ENCODE measurements around the gene RAP1GAP.
"Not testable (repeated sequence)": the region's sequence is repeated elsewhere in the genome, so short reads cannot be mapped to it uniquely, and the experiment has no call there.

The RAP1GAP gene

DNA sequence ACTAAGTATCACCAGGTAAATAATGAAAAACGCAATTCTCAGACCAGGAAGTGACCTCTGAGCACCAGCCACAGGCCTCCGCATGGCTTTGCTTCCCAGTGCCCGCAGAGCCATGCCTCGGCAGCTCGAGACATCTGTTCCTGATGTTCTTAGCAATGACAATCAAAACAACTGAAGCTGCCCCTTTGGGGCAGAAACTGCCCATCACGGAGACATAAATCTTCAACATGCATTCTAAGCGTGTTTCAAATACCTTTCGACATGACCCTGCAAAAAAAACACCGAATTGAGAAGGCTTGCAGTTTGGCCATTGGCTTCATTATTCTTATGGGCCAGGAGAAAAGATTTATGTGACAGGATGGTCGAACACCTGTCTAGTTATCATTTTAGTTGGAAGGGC, 5.8 kb upstream of the RAP1GAP start:
- ATAC-seq: no peak

GRCh38 chr1:21673853-21674252, 4.7 kb upstream of the RAP1GAP start:
- ATAC-seq: not testable (repeated sequence)

GRCh38 chr1:21673277-21673780, 4.2 kb upstream of the RAP1GAP start:
- ATAC-seq: no peak

DNA sequence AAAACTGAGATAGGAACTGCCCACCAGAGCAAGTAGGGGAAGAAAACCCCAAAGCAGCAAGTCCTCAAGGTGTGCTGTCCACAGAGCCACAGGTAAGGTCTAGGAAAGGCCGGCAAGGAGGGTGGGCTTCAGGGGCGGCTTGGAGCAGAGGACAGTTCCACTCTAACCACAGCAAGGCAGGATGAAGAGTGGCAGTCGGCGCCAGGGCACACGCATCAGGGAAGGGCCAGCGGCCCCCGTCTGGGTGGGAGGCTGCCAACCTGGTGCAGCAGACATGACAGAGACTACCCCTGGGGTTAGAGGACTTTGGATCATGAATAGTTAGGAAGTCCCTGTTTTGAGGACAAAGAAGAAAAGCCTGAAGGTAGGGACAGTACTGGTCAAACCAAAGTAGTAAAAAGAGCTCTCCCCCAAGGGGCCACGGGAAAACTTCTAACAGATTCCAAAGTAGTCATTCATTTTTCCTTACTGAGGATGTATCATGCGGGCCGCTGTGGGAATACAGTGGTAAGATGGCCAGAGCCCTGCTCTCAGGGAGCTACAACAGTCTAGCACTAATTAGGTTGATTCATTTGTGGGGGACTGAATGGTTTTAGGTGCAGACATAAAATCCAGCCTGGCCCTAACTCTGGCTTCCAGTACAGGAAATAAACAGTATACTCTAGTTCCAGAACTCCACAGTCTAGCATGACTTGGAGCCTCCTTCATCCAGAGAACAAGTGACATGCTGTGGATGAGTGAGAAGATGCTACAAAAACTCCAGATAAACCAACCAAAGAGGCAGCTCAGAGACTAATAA, 3.5 kb upstream of the RAP1GAP start:
- ATAC-seq: no peak

DNA sequence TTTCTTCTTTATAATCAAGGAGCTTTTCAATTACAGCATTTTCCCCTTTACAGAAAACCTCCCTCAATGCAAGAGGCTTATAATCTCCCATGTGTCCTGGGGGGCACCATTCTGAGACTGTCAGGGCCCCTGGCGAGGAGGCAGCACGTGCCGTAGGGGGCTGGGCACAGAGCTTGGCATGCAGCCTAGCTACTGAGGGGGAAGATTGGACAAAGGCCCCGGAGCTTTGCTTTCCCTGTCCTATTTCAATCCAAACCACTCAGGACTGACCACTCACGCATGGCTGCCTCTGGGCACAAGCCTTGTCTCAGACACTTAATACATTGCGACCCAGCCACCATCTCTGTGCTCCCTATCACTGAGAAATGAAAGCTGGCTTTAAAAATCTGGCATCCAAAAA, 2.8 kb upstream of the RAP1GAP start:
- no peak for ATAC-seq

DNA sequence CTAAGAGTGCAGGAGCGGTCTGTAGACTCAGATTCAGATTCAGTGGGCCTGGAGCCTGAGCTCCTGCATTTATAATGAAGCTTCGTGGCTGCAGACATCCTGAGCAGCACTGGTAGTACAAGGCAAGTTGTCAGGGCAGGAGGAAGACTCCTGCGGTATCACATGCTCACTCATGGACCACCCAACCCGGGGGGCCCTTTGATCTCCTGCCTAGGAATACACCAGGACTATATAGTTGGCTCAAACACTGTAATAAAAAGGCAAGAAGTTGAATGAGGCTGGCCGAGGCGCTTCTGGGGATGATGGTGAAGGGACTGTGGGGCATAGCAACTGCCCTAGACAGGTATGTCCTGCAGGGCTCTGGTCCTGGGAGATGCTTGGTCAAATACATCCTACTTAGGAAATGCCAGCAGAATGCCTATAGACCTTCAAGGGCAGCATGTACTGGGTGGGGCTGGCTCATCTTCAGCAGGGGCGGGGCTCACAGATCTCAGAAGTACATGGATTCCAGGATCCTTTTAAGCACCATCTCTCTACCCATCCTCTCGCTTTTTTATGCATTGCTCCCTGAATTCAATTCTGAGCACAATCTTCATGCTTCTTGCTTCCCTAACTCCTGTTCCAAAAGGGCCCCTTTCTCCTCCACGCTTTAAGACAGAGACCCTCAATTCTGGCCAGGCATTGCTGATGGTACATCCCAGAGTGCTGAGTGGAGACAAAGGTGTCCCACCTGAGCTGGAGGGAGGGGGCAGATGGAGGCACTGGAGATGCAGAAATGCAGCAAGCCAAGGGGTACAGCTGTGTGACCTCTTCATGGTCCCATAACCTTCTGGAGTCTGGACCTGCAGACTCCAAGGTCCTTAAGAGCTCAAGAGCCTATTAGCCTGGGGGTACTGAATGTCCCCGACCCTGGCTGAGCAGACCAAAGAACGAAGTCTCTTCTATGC, 2.1 kb upstream of the RAP1GAP start:
- ATAC-seq: no peak

DNA sequence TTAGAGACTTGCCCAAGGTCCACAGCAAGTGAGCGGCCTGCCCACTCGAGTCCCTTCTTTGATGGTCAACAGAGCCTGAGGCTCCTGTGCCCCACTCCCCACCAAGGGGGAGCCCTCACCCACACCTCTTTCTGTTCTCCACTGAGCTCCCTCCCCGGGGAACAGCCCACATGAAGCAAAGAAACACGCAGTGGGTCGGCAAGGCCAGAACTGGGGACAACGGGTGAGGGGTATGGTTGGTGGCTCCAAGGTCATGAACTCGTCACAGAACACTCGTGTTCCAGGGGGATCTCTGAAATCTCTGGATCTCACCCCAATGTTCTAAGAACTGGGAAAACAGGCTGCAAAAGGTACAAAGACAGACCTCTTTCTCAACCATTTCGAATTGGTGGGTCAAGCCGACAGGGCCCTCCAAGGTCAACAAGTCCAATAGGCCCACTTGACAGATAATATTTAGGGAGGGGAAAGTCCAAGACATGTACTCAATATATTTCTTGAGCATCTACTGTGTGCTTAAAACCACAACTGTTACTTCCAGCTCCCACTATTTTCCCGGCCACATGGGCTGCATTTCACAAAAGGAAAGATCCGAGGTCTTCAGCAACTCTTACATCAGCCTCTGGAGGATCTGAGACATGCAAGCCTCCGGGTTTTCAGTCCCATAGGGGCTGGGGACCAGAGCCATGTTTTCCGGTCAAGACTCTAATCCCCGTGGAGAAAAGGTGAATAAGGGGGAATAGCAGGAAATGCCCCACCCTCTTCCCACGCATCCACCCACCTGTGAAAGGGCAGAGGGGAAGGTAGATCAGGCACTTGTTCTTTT, 1.1 kb upstream of the RAP1GAP start:
- ATAC-seq: no peak

- no peak for ATAC-seq
Observed at GRCh38 chr1:21668951-21669257, 253 bp downstream of the RAP1GAP start.

DNA sequence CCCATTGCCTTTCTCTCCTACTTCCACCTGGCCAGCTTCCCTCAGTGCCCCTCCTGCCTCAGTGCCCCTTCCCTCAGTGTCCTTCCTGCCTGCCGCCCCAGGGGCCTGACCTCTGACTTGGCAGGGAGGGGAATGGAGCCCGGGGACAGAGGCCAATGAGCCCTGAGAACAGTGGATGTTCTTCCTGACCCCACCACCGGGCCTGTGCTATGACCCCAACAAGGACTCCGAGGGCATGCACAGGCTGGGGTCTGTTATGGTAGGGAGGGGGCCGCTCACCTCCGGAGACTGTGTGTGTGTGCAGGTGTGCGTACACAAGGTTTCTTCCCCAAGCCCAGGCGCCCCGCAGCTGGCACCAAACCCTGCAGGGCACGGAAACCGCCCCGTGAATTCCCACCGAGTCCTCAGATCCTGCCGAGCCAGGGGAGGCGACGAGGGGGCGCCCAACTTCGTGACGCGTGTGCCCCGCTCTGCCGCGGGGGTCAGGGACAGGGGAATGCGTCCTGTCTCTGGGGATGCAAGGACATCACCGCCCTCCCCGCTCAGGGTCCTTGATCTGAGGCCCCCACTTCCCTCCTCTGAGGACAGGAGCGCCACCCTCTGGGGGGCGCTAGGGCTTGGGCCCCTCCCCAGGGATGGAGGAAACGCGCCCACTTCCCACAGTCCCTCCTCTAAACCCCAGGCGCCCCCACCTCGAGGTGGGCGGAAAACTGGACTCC, 766 bp downstream of the RAP1GAP start:
- no peak for ATAC-seq

- ATAC-seq: no peak
Observed at GRCh38 chr1:21667348-21668231, 1.6 kb downstream of the RAP1GAP start.

DNA sequence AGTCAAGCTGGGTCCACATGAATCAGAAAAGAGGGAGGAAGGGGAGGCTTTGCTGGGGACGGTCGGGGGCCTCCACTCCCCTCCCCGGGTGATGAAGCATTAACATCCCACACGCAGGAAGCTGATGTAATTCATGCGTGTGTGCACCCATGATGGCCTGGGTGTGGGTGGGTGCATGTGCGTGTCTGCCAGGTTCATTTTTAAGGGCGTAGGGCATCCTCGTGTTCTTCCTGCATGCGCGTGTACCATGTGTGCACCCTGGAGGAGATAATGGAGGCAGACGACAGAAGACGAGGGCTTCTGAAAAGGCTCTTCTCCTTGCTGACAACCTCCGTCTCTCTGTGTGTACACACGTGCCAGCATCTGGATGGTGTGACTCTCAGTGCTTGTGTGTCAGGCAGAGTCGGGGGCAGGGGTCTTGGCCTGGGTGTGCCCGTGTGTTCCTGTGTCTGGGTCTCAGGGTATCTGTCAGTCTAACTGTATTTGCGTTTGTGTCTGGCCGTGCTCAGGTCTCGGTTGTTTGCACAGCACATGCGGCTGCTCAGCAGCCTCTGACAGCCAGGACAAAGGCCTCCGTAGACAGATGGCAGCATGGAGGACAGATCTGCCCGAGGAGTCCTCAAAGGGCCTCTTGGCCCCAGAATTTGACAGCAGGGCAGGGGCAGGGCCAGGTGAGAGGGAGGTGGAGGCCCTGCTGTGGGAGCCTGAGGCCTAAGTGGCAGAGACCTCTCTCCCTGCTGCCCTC, 2.4 kb downstream of the RAP1GAP start:
- no peak for ATAC-seq

- no peak for ATAC-seq
Observed at GRCh38 chr1:21665711-21666575, 3.2 kb downstream of the RAP1GAP start.

DNA sequence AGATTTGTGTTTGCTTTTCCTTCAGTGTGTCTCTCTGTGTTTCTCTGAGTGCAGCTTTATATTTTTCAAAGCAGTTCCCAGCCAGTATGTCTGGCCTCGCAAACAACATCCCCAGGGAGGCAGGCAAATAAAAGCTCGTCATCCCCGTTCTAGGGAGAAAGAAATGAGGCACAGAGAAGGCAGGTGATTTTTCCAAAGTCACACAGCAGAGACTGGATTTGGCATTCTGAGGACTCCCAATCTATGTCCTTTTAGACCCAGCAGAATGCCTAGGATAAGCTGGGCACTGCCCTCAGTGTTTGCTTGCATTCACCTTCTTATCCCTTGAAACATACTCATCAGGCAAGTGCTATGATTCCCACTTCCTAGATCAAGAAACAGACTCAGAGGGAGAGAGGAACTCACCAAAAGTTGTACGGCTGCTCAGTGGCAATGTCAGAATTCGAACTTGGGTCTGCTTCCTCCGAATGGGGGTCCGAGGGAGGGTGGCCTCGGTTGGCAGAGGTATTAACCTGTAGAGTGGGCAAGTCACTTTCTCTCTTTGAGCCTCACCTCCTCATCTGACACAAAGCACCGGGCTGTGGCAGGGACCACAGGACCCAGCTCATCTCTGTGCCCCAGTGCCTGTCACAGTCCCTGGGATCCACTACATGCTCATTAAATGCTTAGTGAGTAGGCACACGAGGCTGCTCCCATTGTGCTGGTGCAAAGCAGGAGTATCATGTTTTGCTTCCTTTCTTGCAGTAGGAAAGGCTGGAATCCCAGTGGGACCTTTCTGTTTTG, 4.2 kb downstream of the RAP1GAP start:
- no peak for ATAC-seq

DNA sequence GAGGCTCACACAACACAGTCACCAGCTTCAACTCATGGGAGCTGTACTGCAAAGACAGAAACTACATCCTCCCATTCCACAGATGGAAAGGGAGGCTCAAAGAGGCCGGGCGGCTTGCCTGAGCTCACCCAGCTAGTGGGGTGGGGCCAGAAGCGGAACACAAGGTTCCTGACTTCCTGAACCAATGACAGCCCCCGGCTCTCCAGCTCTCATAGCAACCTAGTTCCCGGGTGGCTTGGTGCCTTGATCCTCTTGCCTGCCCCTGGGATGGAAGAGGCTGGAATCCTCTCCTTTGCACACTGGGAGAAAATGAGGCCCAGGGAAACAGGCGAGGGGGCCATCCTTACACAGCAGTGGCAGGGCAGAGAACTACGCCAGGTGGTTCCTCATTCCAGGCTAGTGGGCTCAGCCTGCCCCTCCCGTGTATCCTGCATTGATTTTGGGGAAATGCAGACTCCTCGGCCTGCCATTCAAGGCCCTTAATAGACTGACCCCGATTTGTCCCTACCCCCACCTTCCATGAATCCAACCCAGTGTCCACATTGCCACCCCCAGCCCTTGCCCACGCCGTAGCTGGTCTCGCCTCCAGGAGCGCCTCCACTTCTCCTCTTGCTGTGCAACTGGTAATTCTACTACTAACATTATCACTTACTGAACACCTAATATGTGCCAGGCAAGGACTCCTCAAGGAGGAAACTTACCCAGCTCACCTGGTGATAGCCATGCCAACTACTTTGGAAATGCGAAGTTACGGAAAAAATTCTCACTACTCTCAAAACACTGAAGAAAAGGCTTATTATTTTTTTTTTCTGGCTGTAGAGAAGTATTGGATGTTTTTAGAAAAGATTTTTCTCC, 5.0 kb downstream of the RAP1GAP start:
- no peak for ATAC-seq

DNA sequence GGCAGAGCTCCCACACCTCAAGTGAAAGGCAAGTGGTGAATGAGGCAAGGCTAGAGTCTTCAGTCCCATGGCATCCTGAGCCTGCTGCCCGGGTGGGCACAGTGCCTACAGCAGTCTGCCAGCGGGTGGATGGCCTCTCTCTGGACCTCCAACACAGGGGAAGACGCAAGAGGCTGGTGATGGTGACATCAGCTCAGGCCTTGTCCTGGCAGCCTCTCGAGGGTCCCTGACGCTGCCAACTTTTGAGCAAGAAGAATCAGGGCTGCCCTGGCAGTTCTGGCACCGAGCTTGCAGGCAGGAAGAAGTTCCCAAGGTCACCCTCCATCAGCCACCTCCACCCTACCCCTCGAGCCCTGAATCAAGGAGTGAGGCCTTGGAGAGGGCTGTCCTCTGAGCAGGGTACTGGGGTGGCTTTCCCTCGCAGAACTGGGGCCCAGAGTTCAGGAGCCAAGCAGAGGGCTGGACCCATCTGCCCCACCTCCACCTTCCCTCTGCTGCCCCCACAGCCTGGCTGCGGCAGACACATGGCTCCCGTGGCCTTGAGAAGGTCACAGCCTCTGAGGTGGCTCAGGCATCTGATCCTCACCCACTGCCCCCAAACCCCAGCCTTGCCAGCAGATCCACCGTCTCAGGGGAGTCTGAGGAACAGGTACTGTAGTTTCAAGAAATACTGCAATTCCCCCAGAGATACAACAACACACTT, 5.8 kb downstream of the RAP1GAP start:
- ATAC-seq: no peak

DNA sequence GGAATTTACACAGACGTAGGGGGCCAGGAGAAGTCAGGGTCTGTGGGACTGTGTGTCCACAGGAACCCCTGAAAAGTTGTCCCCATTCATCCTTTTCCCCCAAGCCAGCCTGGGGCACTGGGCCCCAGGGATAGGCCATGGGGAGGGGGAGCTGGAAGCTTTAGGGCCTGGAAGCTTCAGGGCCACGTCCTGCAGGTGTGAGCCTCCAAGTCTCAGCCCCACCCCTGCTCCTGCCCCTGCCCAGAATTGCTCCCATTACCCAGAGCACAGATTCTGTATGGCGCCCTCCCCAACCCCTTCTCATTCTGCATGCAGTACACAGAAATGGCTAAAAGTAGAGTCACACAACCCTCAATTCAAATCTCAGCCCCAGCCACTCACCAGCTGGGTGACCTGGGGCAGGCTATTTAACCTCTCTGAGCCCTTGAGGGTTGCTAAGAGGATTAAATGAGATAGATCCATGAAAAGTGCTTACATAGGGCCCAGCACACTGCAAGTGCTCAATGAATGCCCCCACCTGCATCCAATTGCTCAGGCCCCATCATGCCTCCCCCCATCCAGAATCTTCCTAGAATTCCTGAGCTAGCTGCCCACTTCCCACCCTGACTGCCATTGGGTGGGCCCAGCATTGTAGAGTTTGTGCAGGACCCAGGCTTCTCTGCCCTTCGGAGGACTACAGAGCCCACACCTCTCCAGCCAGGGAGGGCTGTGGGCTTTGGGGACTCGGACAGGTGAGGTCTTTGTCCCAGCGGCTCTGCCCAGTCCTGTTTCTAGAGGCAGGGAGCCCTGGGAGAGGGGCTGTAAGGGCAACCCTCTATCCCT, 6.5 kb downstream of the RAP1GAP start:
- ATAC-seq: no peak
